GM23338 (cell line): ENCODE results near the gene PCNT. TPM values are rescaled to one million over a fixed set of nuclear protein-coding genes. Genes with fewer than 3 reads are reported as not detected.

Source experiments
- ATAC-seq: fragments of 200-7000 bp; cut with Tn5 transposase; 3 replicates; pipeline ENCODE4 v1.9.1; 2020
- DNase-seq: peaks from one replicate; pipeline ENCODE4 v3.0.0-alpha.2; 2015; ENCODE audit warnings: low spot score
- H2AFZ ChIP-seq: fragments of 200-600 bp; sonication (generic); 2 replicates; pipeline ENCODE4 v1.8.0; 2016; ENCODE audit warnings: antibody characterized with exemption, mild to moderate bottlenecking, moderate library complexity
- H3F3A ChIP-seq: fragments of 200-600 bp; sonication (generic); replicated peaks from 2 replicates; pipeline ENCODE4 v1.8.0; 2017; ENCODE audit warnings: antibody characterized with exemption, mixed run types, low read depth
- H3K27ac ChIP-seq: fragments of 200-600 bp; sonication (generic); 2 replicates; pipeline ENCODE4 v1.6.1; 2016; ENCODE audit warnings: low read depth
- H3K27me3 ChIP-seq: fragments of 200-600 bp; sonication (generic); 2 replicates; pipeline ENCODE4 v1.8.0; 2016; ENCODE audit warnings: mild to moderate bottlenecking, mixed run types, moderate library complexity; ENCODE audit not compliant: insufficient read depth
- H3K36me3 ChIP-seq: fragments of 200-600 bp; sonication (generic); 2 replicates; pipeline ENCODE4 v1.8.0; 2016; ENCODE audit warnings: mild to moderate bottlenecking; ENCODE audit not compliant: insufficient read depth
- H3K4me1 ChIP-seq: fragments of 200-600 bp; sonication (generic); 2 replicates; pipeline ENCODE4 v1.8.0; 2016; ENCODE audit warnings: mild to moderate bottlenecking, moderate library complexity; ENCODE audit not compliant: insufficient read depth
- H3K4me2 ChIP-seq: fragments of 200-600 bp; sonication (generic); 2 replicates; pipeline ENCODE4 v1.7.1; 2017; ENCODE audit warnings: mixed run types
- H3K4me3 ChIP-seq: fragments of 200-600 bp; sonication (generic); 2 replicates; pipeline ENCODE4 v1.6.1; 2016; ENCODE audit warnings: mixed run types
- H3K79me2 ChIP-seq: fragments of 200-600 bp; sonication (generic); replicated peaks from 2 replicates; pipeline ENCODE4 v1.8.0; 2017; ENCODE audit warnings: mild to moderate bottlenecking; ENCODE audit not compliant: insufficient read depth
- H3K9me2 ChIP-seq: fragments of 200-600 bp; sonication (generic); 2 replicates; pipeline ENCODE4 v1.8.0; 2017; ENCODE audit not compliant: insufficient read depth
- H4K20me1 ChIP-seq: fragments of 200-600 bp; sonication (generic); replicated peaks from 2 replicates; pipeline ENCODE4 v1.8.0; 2017; ENCODE audit warnings: mild to moderate bottlenecking; ENCODE audit not compliant: insufficient read depth
- H3K27ac Mint-ChIP-seq: 2 replicates; pipeline ENCODE4 v1.8.0; 2020; ENCODE audit warnings: inconsistent platforms, mild to moderate bottlenecking, moderate library complexity, mixed read lengths
- H3K27me3 Mint-ChIP-seq: 3 replicates; pipeline ENCODE4 v1.8.0; 2022; ENCODE audit warnings: low read depth, mild to moderate bottlenecking, moderate library complexity, mixed read lengths, inconsistent platforms; ENCODE audit not compliant: insufficient read depth, poor library complexity
- H3K36me3 Mint-ChIP-seq: 3 replicates; pipeline ENCODE4 v1.8.0; 2021; ENCODE audit warnings: low read depth, mild to moderate bottlenecking, inconsistent platforms, moderate library complexity, mixed read lengths
- H3K4me1 Mint-ChIP-seq: 3 replicates; pipeline ENCODE4 v1.8.0; 2020; ENCODE audit warnings: mild to moderate bottlenecking, inconsistent platforms, mixed read lengths
- H3K4me3 Mint-ChIP-seq: 3 replicates; pipeline ENCODE4 v1.8.0; 2021; ENCODE audit warnings: moderate library complexity, mild to moderate bottlenecking, inconsistent platforms, mixed read lengths
- H3K9me3 Mint-ChIP-seq: 3 replicates; pipeline ENCODE4 v1.8.0; 2020; ENCODE audit warnings: moderate library complexity, mild to moderate bottlenecking, inconsistent platforms, mixed read lengths
- CREB1 ChIP-seq: fragments of 250-450 bp; sonication (Bioruptor Pico); IDR thresholded peaks from 2 replicates; pipeline ENCODE4 v1.5.0; 2020; ENCODE audit warnings: low read depth, mild to moderate bottlenecking, moderate library complexity
- EZH2 ChIP-seq: fragments of 200-600 bp; sonication (generic); IDR thresholded peaks from one replicate; pipeline ENCODE4 v1.8.0; 2017; ENCODE audit warnings: antibody characterized with exemption, mild to moderate bottlenecking, low read depth; ENCODE audit not compliant: unreplicated experiment
- EZH2phosphoT487 ChIP-seq: fragments of 200-600 bp; sonication (generic); IDR thresholded peaks from one replicate; pipeline ENCODE4 v1.8.1; 2018; ENCODE audit warnings: antibody characterized with exemption; ENCODE audit not compliant: unreplicated experiment
- JUNB ChIP-seq: IDR thresholded peaks from one replicate; pipeline ENCODE4 v1.6.1; 2016; ENCODE audit warnings: antibody characterized with exemption; ENCODE audit not compliant: unreplicated experiment
- NANOG ChIP-seq: IDR thresholded peaks from 2 replicates; pipeline ENCODE4 v1.6.1; 2016; ENCODE audit warnings: antibody characterized with exemption, borderline replicate concordance
- POLR2AphosphoS5 ChIP-seq: IDR thresholded peaks from 2 replicates; pipeline ENCODE4 v1.6.1; 2016; ENCODE audit warnings: antibody characterized with exemption, low read depth
- STAT1 ChIP-seq: IDR thresholded peaks from one replicate; pipeline ENCODE4 v1.6.1; 2016; ENCODE audit warnings: antibody characterized with exemption; ENCODE audit not compliant: unreplicated experiment
- ZNF114 ChIP-seq: fragments of 250-450 bp; sonication (Bioruptor Pico); IDR thresholded peaks from 2 replicates; pipeline ENCODE4 v1.5.0; 2020; ENCODE audit warnings: mild to moderate bottlenecking, moderate library complexity
- ZNF331 ChIP-seq: fragments of 250-450 bp; sonication (Bioruptor Pico); IDR thresholded peaks from 2 replicates; pipeline ENCODE4 v1.5.0; 2020; ENCODE audit warnings: low read depth, mild to moderate bottlenecking, moderate library complexity
- polyA plus RNA-seq: library from polyadenylated mRNA; unstranded; fragments of >200 nt; fragmentation: Nextera tagmentation; extraction: Ambion mirVana; gene quantifications from 2 replicates; pipeline ENCODE4 v1.2.1, GENCODE V29; 2016
- total RNA-seq: library from RNA; depleted of rRNA; stranded (reverse); fragments of >200 nt; shearing (Covaris generic); gene quantifications from 2 replicates; pipeline ENCODE4 v1.2.3, GENCODE V29; 2014
- TF ChIP-seq, protein P1 (sequence below): IDR thresholded peaks from one replicate; pipeline ENCODE4 v1.6.1; 2018; ENCODE audit warnings: antibody characterized with exemption; ENCODE audit not compliant: unreplicated experiment
- TF ChIP-seq, protein P2 (sequence below): IDR thresholded peaks from 2 replicates; pipeline ENCODE4 v1.6.1; 2016; ENCODE audit warnings: antibody characterized with exemption
- TF ChIP-seq, protein P3 (sequence below): fragments of 250-450 bp; sonication (Bioruptor Pico); IDR thresholded peaks from 2 replicates; pipeline ENCODE4 v1.5.0; 2020; ENCODE audit warnings: mild to moderate bottlenecking, moderate library complexity
- TF ChIP-seq, protein P4 (sequence below), 2 experiments: fragments of 200-600 bp in 1 of 2; sonication (generic) in 1 of 2; conservative IDR thresholded peaks; 2 replicates each; pipeline versions ENCODE4 v1.5.1 to v1.6.1; 2016 to 2017; ENCODE audit warnings: antibody characterized with exemption in 2 of 2, low read depth in 2 of 2, mild to moderate bottlenecking in 2 of 2, moderate library complexity in 1 of 2

PCNT gene
- total and polyA plus RNA-seq, 2 experiments from 2014 or later: 39.6 to 46.1 TPM

DNA sequence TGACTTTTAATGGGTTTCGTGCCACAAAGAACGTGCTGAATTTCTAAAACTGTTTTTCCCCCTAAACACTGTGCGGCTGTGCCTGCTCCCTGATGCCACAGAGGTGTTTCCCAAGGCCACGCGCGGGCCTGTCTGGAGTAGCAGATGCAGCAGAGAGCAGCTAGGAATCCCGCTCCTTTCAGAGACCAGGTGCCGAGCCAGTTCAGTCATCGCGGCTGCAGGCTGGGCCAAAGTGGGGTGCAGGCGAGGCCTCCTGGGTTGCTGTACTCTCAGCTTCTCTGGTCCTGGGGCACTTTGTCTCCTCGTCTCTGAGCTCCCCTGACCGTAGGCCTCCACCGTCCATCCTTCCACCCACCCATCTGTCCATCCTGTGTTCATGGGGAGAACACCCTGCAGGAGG lies 117.4 kb downstream of the PCNT start:
- H3K4me1 Mint-ChIP-seq: peaks cover 16% of the 10 kb centered on the region
- Histone ChIP-seq H3K4me2 (no peak overlapping the region), H3K4me1 (no peaks in the 10 kb centered on the region), H4K20me1 (no peaks in the 10 kb centered on the region; the same call in 1 of the 2 replicates), H3K9me2 (no peaks in the 10 kb centered on the region), H2AFZ (no peak overlapping the region), H3K27ac (no peak overlapping the region), H3K79me2 (no peaks in the 10 kb centered on the region), H3F3A (0 out of 2 replicates have a peak, but pooled peaks cover 6% of the 10 kb centered on the region), H3K27me3 (no peaks in the 10 kb centered on the region), H3K36me3 (peaks cover 10% of the 10 kb centered on the region; the same call in 1 of the 2 replicates), H3K4me3 (no peak overlapping the region)
- no peak for ATAC-seq
- H3K4me3 Mint-ChIP-seq: no peak overlapping the region
- DNase-seq: no peak
- no peak overlapping the region for H3K27ac Mint-ChIP-seq
- TF ChIP-seq ZNF331 (CRISPR knock-in tag) (no peak), NANOG (no peak), ZNF114 (CRISPR knock-in tag) (no peak), EZH2 (no peak), POLR2AphosphoS5 (no peak), JUNB (no peak), STAT1 (no peak), CREB1 (no peak), EZH2phosphoT487 (no peak)
- TF ChIP-seq, protein P1, sequence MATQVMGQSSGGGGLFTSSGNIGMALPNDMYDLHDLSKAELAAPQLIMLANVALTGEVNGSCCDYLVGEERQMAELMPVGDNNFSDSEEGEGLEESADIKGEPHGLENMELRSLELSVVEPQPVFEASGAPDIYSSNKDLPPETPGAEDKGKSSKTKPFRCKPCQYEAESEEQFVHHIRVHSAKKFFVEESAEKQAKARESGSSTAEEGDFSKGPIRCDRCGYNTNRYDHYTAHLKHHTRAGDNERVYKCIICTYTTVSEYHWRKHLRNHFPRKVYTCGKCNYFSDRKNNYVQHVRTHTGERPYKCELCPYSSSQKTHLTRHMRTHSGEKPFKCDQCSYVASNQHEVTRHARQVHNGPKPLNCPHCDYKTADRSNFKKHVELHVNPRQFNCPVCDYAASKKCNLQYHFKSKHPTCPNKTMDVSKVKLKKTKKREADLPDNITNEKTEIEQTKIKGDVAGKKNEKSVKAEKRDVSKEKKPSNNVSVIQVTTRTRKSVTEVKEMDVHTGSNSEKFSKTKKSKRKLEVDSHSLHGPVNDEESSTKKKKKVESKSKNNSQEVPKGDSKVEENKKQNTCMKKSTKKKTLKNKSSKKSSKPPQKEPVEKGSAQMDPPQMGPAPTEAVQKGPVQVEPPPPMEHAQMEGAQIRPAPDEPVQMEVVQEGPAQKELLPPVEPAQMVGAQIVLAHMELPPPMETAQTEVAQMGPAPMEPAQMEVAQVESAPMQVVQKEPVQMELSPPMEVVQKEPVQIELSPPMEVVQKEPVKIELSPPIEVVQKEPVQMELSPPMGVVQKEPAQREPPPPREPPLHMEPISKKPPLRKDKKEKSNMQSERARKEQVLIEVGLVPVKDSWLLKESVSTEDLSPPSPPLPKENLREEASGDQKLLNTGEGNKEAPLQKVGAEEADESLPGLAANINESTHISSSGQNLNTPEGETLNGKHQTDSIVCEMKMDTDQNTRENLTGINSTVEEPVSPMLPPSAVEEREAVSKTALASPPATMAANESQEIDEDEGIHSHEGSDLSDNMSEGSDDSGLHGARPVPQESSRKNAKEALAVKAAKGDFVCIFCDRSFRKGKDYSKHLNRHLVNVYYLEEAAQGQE: no peak
- TF ChIP-seq, protein P2, sequence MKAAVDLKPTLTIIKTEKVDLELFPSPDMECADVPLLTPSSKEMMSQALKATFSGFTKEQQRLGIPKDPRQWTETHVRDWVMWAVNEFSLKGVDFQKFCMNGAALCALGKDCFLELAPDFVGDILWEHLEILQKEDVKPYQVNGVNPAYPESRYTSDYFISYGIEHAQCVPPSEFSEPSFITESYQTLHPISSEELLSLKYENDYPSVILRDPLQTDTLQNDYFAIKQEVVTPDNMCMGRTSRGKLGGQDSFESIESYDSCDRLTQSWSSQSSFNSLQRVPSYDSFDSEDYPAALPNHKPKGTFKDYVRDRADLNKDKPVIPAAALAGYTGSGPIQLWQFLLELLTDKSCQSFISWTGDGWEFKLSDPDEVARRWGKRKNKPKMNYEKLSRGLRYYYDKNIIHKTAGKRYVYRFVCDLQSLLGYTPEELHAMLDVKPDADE: no peak
- TF ChIP-seq, protein P3, sequence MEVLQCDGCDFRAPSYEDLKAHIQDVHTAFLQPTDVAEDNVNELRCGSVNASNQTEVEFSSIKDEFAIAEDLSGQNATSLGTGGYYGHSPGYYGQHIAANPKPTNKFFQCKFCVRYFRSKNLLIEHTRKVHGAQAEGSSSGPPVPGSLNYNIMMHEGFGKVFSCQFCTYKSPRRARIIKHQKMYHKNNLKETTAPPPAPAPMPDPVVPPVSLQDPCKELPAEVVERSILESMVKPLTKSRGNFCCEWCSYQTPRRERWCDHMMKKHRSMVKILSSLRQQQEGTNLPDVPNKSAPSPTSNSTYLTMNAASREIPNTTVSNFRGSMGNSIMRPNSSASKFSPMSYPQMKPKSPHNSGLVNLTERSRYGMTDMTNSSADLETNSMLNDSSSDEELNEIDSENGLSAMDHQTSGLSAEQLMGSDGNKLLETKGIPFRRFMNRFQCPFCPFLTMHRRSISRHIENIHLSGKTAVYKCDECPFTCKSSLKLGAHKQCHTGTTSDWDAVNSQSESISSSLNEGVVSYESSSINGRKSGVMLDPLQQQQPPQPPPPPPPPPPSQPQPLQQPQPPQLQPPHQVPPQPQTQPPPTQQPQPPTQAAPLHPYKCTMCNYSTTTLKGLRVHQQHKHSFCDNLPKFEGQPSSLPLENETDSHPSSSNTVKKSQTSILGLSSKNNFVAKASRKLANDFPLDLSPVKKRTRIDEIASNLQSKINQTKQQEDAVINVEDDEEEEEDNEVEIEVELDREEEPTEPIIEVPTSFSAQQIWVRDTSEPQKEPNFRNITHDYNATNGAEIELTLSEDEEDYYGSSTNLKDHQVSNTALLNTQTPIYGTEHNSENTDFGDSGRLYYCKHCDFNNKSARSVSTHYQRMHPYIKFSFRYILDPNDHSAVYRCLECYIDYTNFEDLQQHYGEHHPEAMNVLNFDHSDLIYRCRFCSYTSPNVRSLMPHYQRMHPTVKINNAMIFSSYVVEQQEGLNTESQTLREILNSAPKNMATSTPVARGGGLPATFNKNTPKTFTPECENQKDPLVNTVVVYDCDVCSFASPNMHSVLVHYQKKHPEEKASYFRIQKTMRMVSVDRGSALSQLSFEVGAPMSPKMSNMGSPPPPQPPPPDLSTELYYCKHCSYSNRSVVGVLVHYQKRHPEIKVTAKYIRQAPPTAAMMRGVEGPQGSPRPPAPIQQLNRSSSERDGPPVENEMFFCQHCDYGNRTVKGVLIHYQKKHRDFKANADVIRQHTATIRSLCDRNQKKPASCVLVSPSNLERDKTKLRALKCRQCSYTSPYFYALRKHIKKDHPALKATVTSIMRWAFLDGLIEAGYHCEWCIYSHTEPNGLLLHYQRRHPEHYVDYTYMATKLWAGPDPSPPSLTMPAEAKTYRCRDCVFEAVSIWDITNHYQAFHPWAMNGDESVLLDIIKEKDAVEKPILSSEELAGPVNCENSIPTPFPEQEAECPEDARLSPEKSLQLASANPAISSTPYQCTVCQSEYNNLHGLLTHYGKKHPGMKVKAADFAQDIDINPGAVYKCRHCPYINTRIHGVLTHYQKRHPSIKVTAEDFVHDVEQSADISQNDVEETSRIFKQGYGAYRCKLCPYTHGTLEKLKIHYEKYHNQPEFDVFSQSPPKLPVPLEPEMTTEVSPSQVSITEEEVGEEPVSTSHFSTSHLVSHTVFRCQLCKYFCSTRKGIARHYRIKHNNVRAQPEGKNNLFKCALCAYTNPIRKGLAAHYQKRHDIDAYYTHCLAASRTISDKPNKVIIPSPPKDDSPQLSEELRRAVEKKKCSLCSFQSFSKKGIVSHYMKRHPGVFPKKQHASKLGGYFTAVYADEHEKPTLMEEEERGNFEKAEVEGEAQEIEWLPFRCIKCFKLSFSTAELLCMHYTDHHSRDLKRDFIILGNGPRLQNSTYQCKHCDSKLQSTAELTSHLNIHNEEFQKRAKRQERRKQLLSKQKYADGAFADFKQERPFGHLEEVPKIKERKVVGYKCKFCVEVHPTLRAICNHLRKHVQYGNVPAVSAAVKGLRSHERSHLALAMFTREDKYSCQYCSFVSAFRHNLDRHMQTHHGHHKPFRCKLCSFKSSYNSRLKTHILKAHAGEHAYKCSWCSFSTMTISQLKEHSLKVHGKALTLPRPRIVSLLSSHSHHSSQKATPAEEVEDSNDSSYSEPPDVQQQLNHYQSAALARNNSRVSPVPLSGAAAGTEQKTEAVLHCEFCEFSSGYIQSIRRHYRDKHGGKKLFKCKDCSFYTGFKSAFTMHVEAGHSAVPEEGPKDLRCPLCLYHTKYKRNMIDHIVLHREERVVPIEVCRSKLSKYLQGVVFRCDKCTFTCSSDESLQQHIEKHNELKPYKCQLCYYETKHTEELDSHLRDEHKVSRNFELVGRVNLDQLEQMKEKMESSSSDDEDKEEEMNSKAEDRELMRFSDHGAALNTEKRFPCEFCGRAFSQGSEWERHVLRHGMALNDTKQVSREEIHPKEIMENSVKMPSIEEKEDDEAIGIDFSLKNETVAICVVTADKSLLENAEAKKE: no peak
- TF ChIP-seq, protein P4, sequence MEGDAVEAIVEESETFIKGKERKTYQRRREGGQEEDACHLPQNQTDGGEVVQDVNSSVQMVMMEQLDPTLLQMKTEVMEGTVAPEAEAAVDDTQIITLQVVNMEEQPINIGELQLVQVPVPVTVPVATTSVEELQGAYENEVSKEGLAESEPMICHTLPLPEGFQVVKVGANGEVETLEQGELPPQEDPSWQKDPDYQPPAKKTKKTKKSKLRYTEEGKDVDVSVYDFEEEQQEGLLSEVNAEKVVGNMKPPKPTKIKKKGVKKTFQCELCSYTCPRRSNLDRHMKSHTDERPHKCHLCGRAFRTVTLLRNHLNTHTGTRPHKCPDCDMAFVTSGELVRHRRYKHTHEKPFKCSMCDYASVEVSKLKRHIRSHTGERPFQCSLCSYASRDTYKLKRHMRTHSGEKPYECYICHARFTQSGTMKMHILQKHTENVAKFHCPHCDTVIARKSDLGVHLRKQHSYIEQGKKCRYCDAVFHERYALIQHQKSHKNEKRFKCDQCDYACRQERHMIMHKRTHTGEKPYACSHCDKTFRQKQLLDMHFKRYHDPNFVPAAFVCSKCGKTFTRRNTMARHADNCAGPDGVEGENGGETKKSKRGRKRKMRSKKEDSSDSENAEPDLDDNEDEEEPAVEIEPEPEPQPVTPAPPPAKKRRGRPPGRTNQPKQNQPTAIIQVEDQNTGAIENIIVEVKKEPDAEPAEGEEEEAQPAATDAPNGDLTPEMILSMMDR (conservative IDR thresholded peaks at IDR 0.05; ENCODE audit: low read depth in 2 of 2): no peak
- H3K36me3 Mint-ChIP-seq: peaks cover 80% of the 10 kb centered on the region
- peaks cover 12% of the 10 kb centered on the region for H3K27me3 Mint-ChIP-seq
- no peaks in the 10 kb centered on the region; the same call in 2 of the 3 replicates for H3K9me3 Mint-ChIP-seq
